ENCODE results near the gene MAPK4.

DNA sequence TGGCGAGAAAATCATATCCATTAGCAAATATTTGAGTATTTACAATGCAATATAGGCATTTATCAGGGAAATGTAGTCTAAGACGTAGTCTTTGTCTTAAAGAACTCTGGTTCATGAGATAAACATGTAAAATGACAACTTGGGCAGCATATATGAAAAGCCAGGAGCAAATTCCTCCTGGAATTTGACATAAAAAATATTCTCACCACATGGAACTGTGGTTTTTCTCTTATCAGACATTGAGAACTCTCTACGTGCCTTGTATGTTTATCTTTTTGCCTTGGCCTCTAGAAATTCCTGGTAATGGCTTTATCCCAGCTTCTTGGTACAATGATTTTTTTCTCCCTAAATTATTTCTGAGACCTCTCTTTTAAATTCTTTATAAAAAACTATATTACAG lies 2.8 kb downstream of the MAPK4 start:
- TF ChIP-seq, protein P1, sequence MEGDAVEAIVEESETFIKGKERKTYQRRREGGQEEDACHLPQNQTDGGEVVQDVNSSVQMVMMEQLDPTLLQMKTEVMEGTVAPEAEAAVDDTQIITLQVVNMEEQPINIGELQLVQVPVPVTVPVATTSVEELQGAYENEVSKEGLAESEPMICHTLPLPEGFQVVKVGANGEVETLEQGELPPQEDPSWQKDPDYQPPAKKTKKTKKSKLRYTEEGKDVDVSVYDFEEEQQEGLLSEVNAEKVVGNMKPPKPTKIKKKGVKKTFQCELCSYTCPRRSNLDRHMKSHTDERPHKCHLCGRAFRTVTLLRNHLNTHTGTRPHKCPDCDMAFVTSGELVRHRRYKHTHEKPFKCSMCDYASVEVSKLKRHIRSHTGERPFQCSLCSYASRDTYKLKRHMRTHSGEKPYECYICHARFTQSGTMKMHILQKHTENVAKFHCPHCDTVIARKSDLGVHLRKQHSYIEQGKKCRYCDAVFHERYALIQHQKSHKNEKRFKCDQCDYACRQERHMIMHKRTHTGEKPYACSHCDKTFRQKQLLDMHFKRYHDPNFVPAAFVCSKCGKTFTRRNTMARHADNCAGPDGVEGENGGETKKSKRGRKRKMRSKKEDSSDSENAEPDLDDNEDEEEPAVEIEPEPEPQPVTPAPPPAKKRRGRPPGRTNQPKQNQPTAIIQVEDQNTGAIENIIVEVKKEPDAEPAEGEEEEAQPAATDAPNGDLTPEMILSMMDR (conservative IDR thresholded peaks at IDR 0.05) = no peak
- no peak for TF ChIP-seq EZH2 (IDR thresholded peaks at IDR 0.05; ENCODE audit: low read depth)
